Liver (tissue), 10 donors: Measurements from ENCODE around the gene ACYP1. TPM values are rescaled to one million over a fixed set of nuclear protein-coding genes. Genes with fewer than 3 reads are reported as not detected.

ENCODE experiments used
- DNase-seq: peaks from one replicate; pipeline ENCODE4 v3.0.0-alpha.2; 2017; ENCODE audit warnings: low spot score
- H3K27ac ChIP-seq, 2 donors: one replicate each; pipeline ENCODE4 v1.7.0; 2013; ENCODE audit warnings: inconsistent platforms in 2 of 2, low read length in 2 of 2, control low read depth in 1 of 2, low read depth in 1 of 2, mild to moderate bottlenecking in 1 of 2
- H3K27me3 ChIP-seq, 4 donors: one replicate each; pipeline versions ENCODE4 v1.6.1 to v1.7.0; 2013; ENCODE audit warnings: low read length in 3 of 4, inconsistent platforms in 1 of 4, mild to moderate bottlenecking in 1 of 4, moderate library complexity in 1 of 4; ENCODE audit not compliant: control insufficient read depth in 4 of 4, insufficient read depth in 4 of 4
- H3K36me3 ChIP-seq, 4 donors: one replicate each; pipeline versions ENCODE4 v1.6.1 to v1.7.0; 2013; ENCODE audit warnings: low read length in 3 of 4, mild to moderate bottlenecking in 3 of 4, low read depth in 1 of 4, moderate library complexity in 1 of 4; ENCODE audit not compliant: control insufficient read depth in 4 of 4, insufficient read depth in 3 of 4
- H3K4me1 ChIP-seq, 4 donors: one replicate each; pipeline versions ENCODE4 v1.6.1 to v1.7.0; 2013; ENCODE audit warnings: low read length in 3 of 4, mild to moderate bottlenecking in 3 of 4, moderate library complexity in 1 of 4; ENCODE audit not compliant: control insufficient read depth in 4 of 4, insufficient read depth in 4 of 4
- H3K4me3 ChIP-seq, 3 donors: one replicate each; pipeline versions ENCODE4 v1.6.1 to v1.7.0; 2013; ENCODE audit warnings: low read length in 3 of 3, control low read depth in 1 of 3, low read depth in 1 of 3, mild to moderate bottlenecking in 1 of 3
- H3K9ac ChIP-seq, 2 donors: one replicate each; pipeline ENCODE4 v1.7.0; 2013; ENCODE audit warnings: low read length in 2 of 2, mild to moderate bottlenecking in 2 of 2, moderate library complexity in 2 of 2, control low read depth in 1 of 2, low read depth in 1 of 2
- H3K9me3 ChIP-seq, 4 donors: one replicate each; pipeline versions ENCODE4 v1.6.1 to v1.7.0; 2013; ENCODE audit warnings: low read length in 3 of 4; ENCODE audit not compliant: control insufficient read depth in 4 of 4
- EGR1 ChIP-seq, 2 donors: IDR thresholded peaks; 2 replicates each; pipeline ENCODE4 v1.6.1; 2016 to 2018; ENCODE audit warnings: antibody characterized with exemption in 2 of 2, low read depth in 2 of 2
- FOXA1 ChIP-seq: IDR thresholded peaks from 2 replicates; pipeline ENCODE4 v1.6.1; 2016; ENCODE audit warnings: antibody characterized with exemption
- FOXA2 ChIP-seq: IDR thresholded peaks from 2 replicates; pipeline ENCODE4 v1.6.1; 2016; ENCODE audit warnings: antibody characterized with exemption
- HNF4A ChIP-seq, 2 donors: conservative IDR thresholded peaks; 2 replicates each; pipeline ENCODE4 v1.6.1; 2016; ENCODE audit warnings: antibody characterized with exemption in 2 of 2, mild to moderate bottlenecking in 2 of 2
- HNF4G ChIP-seq: IDR thresholded peaks from 2 replicates; pipeline ENCODE4 v1.6.1; 2016; ENCODE audit warnings: antibody characterized with exemption
- JUND ChIP-seq, 2 donors: IDR thresholded peaks; 2 replicates each; pipeline ENCODE4 v1.6.1; 2016; ENCODE audit warnings: antibody characterized with exemption in 2 of 2
- NR2F2 ChIP-seq: IDR thresholded peaks from 2 replicates; pipeline ENCODE4 v1.6.1; 2016; ENCODE audit warnings: antibody characterized with exemption
- RXRA ChIP-seq, 2 donors: IDR thresholded peaks; 2 replicates each; pipeline ENCODE4 v1.6.1; 2017 to 2018; ENCODE audit warnings: antibody characterized with exemption in 2 of 2, mild to moderate bottlenecking in 1 of 2
- TAF1 ChIP-seq: conservative IDR thresholded peaks from 2 replicates; pipeline ENCODE4 v1.6.1; 2016; ENCODE audit warnings: antibody characterized with exemption, mild to moderate bottlenecking
- YY1 ChIP-seq: IDR thresholded peaks from 2 replicates; pipeline ENCODE4 v1.6.1; 2016; ENCODE audit warnings: antibody characterized with exemption, mild to moderate bottlenecking
- WGBS: extraction: QIAGEN DNeasy Blood & Tissue Kit; methylation state at CpG from one replicate; pipeline ENCODE4 v1.1.7; 2013; 5-methylcytosine and 5-hydroxymethylcytosine counted together
- polyA plus RNA-seq, 2 donors: library from polyadenylated mRNA; stranded (reverse) in 1 of 2; unstranded in 1 of 2; fragments of 200-250 nt in 1 of 2; fragments of >200 nt in 1 of 2; fragmentation: Nextera tagmentation in 1 of 2; extraction: Ambion mirVana in 1 of 2; gene quantifications; one replicate each; pipeline versions ENCODE4 v1.2.1 to v1.2.3, GENCODE V29; 2013 to 2015
- small RNA-seq: library from RNA; depleted of rRNA; stranded (forward); fragments of <200 nt; gene quantifications from one replicate; pipeline ENCODE3, GENCODE V24; 2014
- total RNA-seq, 2 donors: library from RNA; depleted of rRNA; stranded (reverse); fragments of >200 nt; gene quantifications; one replicate each; pipeline ENCODE4 v1.2.3, GENCODE V29; 2014
- TF ChIP-seq, protein P1 (sequence below): IDR thresholded peaks from 2 replicates; pipeline ENCODE4 v1.6.1; 2016; ENCODE audit warnings: antibody characterized with exemption
- TF ChIP-seq, protein P2 (sequence below): IDR thresholded peaks from 2 replicates; pipeline ENCODE4 v1.6.1; 2016; ENCODE audit warnings: antibody characterized with exemption
- donor health status: healthy.
- donor health status: healthy.
- donor health status: healthy.
- donor health status: healthy.
- donor health status: healthy.

ACYP1 gene
- total and polyA plus RNA-seq, 4 donors = 2.1 to 7.5 (median 4.0) TPM

DNA sequence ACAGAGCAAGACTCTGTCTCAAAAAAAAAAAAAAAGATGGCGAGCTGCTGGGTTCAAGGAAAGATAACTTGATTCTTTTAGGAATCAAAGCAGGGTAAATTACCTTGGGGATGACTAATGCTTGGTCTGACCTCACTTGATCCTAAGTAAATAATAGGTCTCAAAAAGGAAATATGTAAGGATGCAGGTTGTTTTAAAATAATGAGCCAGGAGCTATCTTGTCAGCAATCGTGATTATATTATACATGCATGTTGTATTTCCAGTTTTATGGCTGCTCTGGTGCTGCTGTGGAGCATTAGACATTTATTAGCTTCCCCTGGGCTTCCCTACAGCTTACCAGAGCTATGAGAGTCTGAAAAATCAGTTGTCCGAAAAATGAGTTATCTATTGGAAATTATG, 58.5 kb downstream of the ACYP1 start (continued):
- TF ChIP-seq, protein P1, sequence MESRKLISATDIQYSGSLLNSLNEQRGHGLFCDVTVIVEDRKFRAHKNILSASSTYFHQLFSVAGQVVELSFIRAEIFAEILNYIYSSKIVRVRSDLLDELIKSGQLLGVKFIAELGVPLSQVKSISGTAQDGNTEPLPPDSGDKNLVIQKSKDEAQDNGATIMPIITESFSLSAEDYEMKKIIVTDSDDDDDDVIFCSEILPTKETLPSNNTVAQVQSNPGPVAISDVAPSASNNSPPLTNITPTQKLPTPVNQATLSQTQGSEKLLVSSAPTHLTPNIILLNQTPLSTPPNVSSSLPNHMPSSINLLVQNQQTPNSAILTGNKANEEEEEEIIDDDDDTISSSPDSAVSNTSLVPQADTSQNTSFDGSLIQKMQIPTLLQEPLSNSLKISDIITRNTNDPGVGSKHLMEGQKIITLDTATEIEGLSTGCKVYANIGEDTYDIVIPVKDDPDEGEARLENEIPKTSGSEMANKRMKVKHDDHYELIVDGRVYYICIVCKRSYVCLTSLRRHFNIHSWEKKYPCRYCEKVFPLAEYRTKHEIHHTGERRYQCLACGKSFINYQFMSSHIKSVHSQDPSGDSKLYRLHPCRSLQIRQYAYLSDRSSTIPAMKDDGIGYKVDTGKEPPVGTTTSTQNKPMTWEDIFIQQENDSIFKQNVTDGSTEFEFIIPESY = no peak
- TF ChIP-seq, protein P2, sequence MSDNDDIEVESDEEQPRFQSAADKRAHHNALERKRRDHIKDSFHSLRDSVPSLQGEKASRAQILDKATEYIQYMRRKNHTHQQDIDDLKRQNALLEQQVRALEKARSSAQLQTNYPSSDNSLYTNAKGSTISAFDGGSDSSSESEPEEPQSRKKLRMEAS = no peak
- TF ChIP-seq EGR1 (IDR thresholded peaks at IDR 0.05; ENCODE audit: low read depth in 2 of 2) (no peak), YY1 (no peak), FOXA2 (no peak), FOXA1 (no peak), JUND (IDR thresholded peaks at IDR 0.05) (no peak), HNF4A (conservative IDR thresholded peaks at IDR 0.05) (no peak), HNF4G (no peak), NR2F2 (no peak)

GRCh38 chr14:75003250-75004027, 60.4 kb downstream of the ACYP1 start:
- Histone ChIP-seq H3K36me3 (peaks cover 7 to 27% (median 18%) of the 10 kb centered on the region in 4 donors), H3K27ac (peak overlapping the region; percentile 52 to 67), H3K4me3 (peak overlapping the region; percentile 86 to 91 (median 87)), H3K9me3 (peaks cover 0 to 3% (median 0%) of the 10 kb centered on the region in 4 donors), H3K9ac (peak overlapping the region; percentile 30 to 39), H3K27me3 (no peaks in the 10 kb centered on the region), H3K4me1 (peaks cover 0 to 17% (median 12%) of the 10 kb centered on the region in 4 donors)
- 11% methylated on average over 18 of the region's 18 CpGs for WGBS
- TF ChIP-seq TAF1 = no peak
- TF ChIP-seq HNF4G = no peak
- TF ChIP-seq, protein P2 = no peak
- no peak for TF ChIP-seq FOXA1
- no peak for TF ChIP-seq NR2F2
- no peak for TF ChIP-seq FOXA2
- no peak for TF ChIP-seq RXRA (IDR thresholded peaks at IDR 0.05)
- DNase-seq = no peak

Small RNA genes lying within 50 kb of the gene (small RNA-seq; reads per million reads assigned to genes)
- gene RNU6-689P = not detected

Other genes with a start within 250 kb of the ACYP1 start
- not detected for gene PROX2, start 187.9 kb downstream of the ACYP1 start, total RNA-seq
- gene PROX2, start 187.9 kb downstream of the ACYP1 start, polyA plus RNA-seq = under 1 TPM in 1 of 2 donors, not detected in 1; 0.06 TPM
- 10 to 100 TPM; 41.0 to 58.0 TPM for gene DLST, start 182.1 kb downstream of the ACYP1 start, total RNA-seq
- 10 to 100 TPM; 10.7 to 69.3 TPM for gene DLST, start 182.1 kb downstream of the ACYP1 start, polyA plus RNA-seq
- gene RPS6KL1, start 140.8 kb downstream of the ACYP1 start, total RNA-seq = 1 to 10 TPM; 5.8 to 5.9 TPM
- gene RPS6KL1, start 140.8 kb downstream of the ACYP1 start, polyA plus RNA-seq = 1 to 10 TPM; 1.1 to 1.9 TPM
- 1 to 10 TPM in 1 of 2 donors, under 1 TPM in 1; 0.61 to 4.5 TPM for gene PGF, start 108.4 kb downstream of the ACYP1 start, total RNA-seq
- 1 to 10 TPM in 1 of 2 donors, under 1 TPM in 1; 0.90 to 2.8 TPM for gene PGF, start 108.4 kb downstream of the ACYP1 start, polyA plus RNA-seq
- 10 to 100 TPM; 16.2 to 22.0 TPM for gene EIF2B2, start 61.1 kb downstream of the ACYP1 start, total RNA-seq
- gene EIF2B2, start 61.1 kb downstream of the ACYP1 start, polyA plus RNA-seq = 10 to 100 TPM; 18.5 to 23.6 TPM
- 10 to 100 TPM in 1 of 2 donors, 1 to 10 TPM in 1; 7.4 to 29.7 TPM for gene MLH3, start 12.6 kb downstream of the ACYP1 start, total RNA-seq
- 10 to 100 TPM in 1 of 2 donors, 1 to 10 TPM in 1; 5.8 to 12.4 TPM for gene MLH3, start 12.6 kb downstream of the ACYP1 start, polyA plus RNA-seq
- gene ZC2HC1C, start 5.6 kb upstream of the ACYP1 start, total RNA-seq = 1 to 10 TPM in 1 of 2 donors, under 1 TPM in 1; 0.56 to 5.9 TPM
- gene ZC2HC1C, start 5.6 kb upstream of the ACYP1 start, polyA plus RNA-seq = 1 to 10 TPM; 3.4 to 3.6 TPM
- 10 to 100 TPM; 35.2 to 46.0 TPM for gene NEK9, start 63.0 kb upstream of the ACYP1 start, total RNA-seq
- 10 to 100 TPM; 13.4 to 24.3 TPM for gene NEK9, start 63.0 kb upstream of the ACYP1 start, polyA plus RNA-seq
- gene TMED10, start 112.6 kb upstream of the ACYP1 start, total RNA-seq = 100 to 1,000 TPM; 167 to 297 TPM
- 100 to 1,000 TPM; 206 to 349 TPM for gene TMED10, start 112.6 kb upstream of the ACYP1 start, polyA plus RNA-seq
- 10 to 100 TPM; 18.9 to 21.2 TPM for gene FOS, start 214.8 kb upstream of the ACYP1 start, total RNA-seq
- 10 to 100 TPM; 13.2 to 82.7 TPM for gene FOS, start 214.8 kb upstream of the ACYP1 start, polyA plus RNA-seq